HEK293 (cell line): ENCODE measurements around the gene PPY.

ENCODE experiments used
- GLI2 ChIP-seq: fragments of 450-650 bp; formaldehyde crosslinking; IDR thresholded peaks from 2 replicates; pipeline ENCODE4; 2017; ENCODE audit warnings: missing biosample characterization, missing genetic modification characterization, low read depth, borderline replicate concordance
- KLF10 ChIP-seq: fragments of 450-650 bp; IDR thresholded peaks from 2 replicates; pipeline ENCODE4 v1.5.1; 2018; ENCODE audit warnings: missing biosample characterization, mild to moderate bottlenecking, missing genetic modification characterization
- MZF1 ChIP-seq: fragments of 450-650 bp; formaldehyde crosslinking; IDR thresholded peaks from 2 replicates; pipeline ENCODE4 v1.5.1; 2017; ENCODE audit warnings: missing biosample characterization, missing genetic modification characterization, borderline replicate concordance
- PATZ1 ChIP-seq: fragments of 450-650 bp; formaldehyde crosslinking; IDR thresholded peaks from 2 replicates; pipeline ENCODE4 v1.5.1; 2016; ENCODE audit warnings: missing biosample characterization, missing genetic modification characterization
- RBAK ChIP-seq: fragments of 450-650 bp; formaldehyde crosslinking; IDR thresholded peaks from 2 replicates; pipeline ENCODE4 v1.5.1; 2016; ENCODE audit warnings: missing biosample characterization, missing genetic modification characterization
- REPIN1 ChIP-seq: fragments of 450-650 bp; formaldehyde crosslinking; IDR thresholded peaks from 2 replicates; pipeline ENCODE4 v1.5.1; 2017; ENCODE audit warnings: missing biosample characterization, missing genetic modification characterization, low read depth
- ZFP3 ChIP-seq: fragments of 450-650 bp; formaldehyde crosslinking; IDR thresholded peaks from 2 replicates; pipeline ENCODE4 v1.5.1; 2016; ENCODE audit warnings: low read depth, missing biosample characterization, missing genetic modification characterization
- ZNF148 ChIP-seq: fragments of 450-650 bp; formaldehyde crosslinking; IDR thresholded peaks from 2 replicates; pipeline ENCODE4 v1.5.0; 2017; ENCODE audit warnings: missing biosample characterization, missing genetic modification characterization, borderline replicate concordance
- ZNF175 ChIP-seq: fragments of 450-650 bp; formaldehyde crosslinking; IDR thresholded peaks from 2 replicates; pipeline ENCODE4 v1.5.1; 2016; ENCODE audit warnings: missing biosample characterization, missing genetic modification characterization
- ZNF214 ChIP-seq: fragments of 450-650 bp; formaldehyde crosslinking; IDR thresholded peaks from 2 replicates; pipeline ENCODE4 v1.5.1; 2017; ENCODE audit warnings: missing biosample characterization, mild to moderate bottlenecking, missing genetic modification characterization, borderline replicate concordance
- ZNF24 ChIP-seq: fragments of 450-650 bp; formaldehyde crosslinking; IDR thresholded peaks from 2 replicates; pipeline ENCODE4 v1.5.1; 2016; ENCODE audit warnings: missing biosample characterization, missing genetic modification characterization
- ZNF248 ChIP-seq: fragments of 450-650 bp; formaldehyde crosslinking; IDR thresholded peaks from 2 replicates; pipeline ENCODE4 v1.5.1; 2017; ENCODE audit warnings: missing biosample characterization, missing genetic modification characterization
- ZNF398 ChIP-seq: fragments of 450-650 bp; formaldehyde crosslinking; IDR thresholded peaks from 2 replicates; pipeline ENCODE4 v1.5.1; 2017; ENCODE audit warnings: missing biosample characterization, missing genetic modification characterization
- ZNF555 ChIP-seq: fragments of 450-650 bp; formaldehyde crosslinking; conservative IDR thresholded peaks from 2 replicates; pipeline ENCODE4 v1.5.1; 2017; ENCODE audit warnings: missing biosample characterization, mild to moderate bottlenecking, missing genetic modification characterization, inconsistent platforms
- ZNF558 ChIP-seq: fragments of 450-650 bp; formaldehyde crosslinking; IDR thresholded peaks from 2 replicates; pipeline ENCODE4 v1.5.1; 2016; ENCODE audit warnings: missing biosample characterization, missing genetic modification characterization
- ZNF626 ChIP-seq: fragments of 450-650 bp; sonication (Bioruptor Pico); formaldehyde crosslinking; IDR thresholded peaks from 2 replicates; pipeline ENCODE4 v1.5.1; 2018; ENCODE audit warnings: missing biosample characterization, missing genetic modification characterization, inconsistent platforms
- ZNF776 ChIP-seq: fragments of 450-650 bp; formaldehyde crosslinking; IDR thresholded peaks from 2 replicates; pipeline ENCODE4 v1.5.0; 2017; ENCODE audit warnings: missing biosample characterization, missing genetic modification characterization, borderline replicate concordance
- TF ChIP-seq, protein P1 (sequence below): fragments of 450-650 bp; formaldehyde crosslinking; conservative IDR thresholded peaks from 2 replicates; pipeline ENCODE4 v1.5.1; 2016; ENCODE audit warnings: low read depth, missing biosample characterization, missing genetic modification characterization
- TF ChIP-seq, protein P2 (sequence below): fragments of 450-650 bp; formaldehyde crosslinking; IDR thresholded peaks from 2 replicates; pipeline ENCODE4 v1.5.1; 2016; ENCODE audit warnings: missing biosample characterization, missing genetic modification characterization
- TF ChIP-seq, protein P3 (sequence below): fragments of 450-650 bp; formaldehyde crosslinking; IDR thresholded peaks from 2 replicates; pipeline ENCODE4 v1.5.1; 2016; ENCODE audit warnings: missing biosample characterization, missing genetic modification characterization
- TF ChIP-seq, protein P4 (sequence below): fragments of 450-650 bp; formaldehyde crosslinking; IDR thresholded peaks from 2 replicates; pipeline ENCODE4 v1.5.1; 2016; ENCODE audit warnings: missing biosample characterization, missing genetic modification characterization

Gene PPY

GRCh38 chr17:43905985-43906852 is 36.1 kb downstream of the PPY start (continued):
- no peak for TF ChIP-seq MZF1 (tag by site-specific recombination)
- no peak for TF ChIP-seq ZNF175 (tag by site-specific recombination)
- peak; percentile 85 for TF ChIP-seq KLF10 (tag by site-specific recombination)
- no peak for TF ChIP-seq RBAK (tag by site-specific recombination)
- TF ChIP-seq REPIN1 (tag by site-specific recombination) = 0 out of 2 replicates have a peak, but pooled peaks have one; percentile 39
- TF ChIP-seq ZNF558 (tag by site-specific recombination) = no peak
- TF ChIP-seq ZNF398 (tag by site-specific recombination) = peak; percentile 72
- no peak for TF ChIP-seq ZNF776 (tag by site-specific recombination)
- TF ChIP-seq ZFP3 = no peak
- TF ChIP-seq ZNF214 (tag by site-specific recombination) = no peak
- TF ChIP-seq ZNF555 = no peak
- TF ChIP-seq ZNF24 (tag by site-specific recombination) = no peak; the same call in 1 of the 2 replicates
- no peak for TF ChIP-seq PATZ1 (tag by site-specific recombination)
- TF ChIP-seq, protein P1, sequence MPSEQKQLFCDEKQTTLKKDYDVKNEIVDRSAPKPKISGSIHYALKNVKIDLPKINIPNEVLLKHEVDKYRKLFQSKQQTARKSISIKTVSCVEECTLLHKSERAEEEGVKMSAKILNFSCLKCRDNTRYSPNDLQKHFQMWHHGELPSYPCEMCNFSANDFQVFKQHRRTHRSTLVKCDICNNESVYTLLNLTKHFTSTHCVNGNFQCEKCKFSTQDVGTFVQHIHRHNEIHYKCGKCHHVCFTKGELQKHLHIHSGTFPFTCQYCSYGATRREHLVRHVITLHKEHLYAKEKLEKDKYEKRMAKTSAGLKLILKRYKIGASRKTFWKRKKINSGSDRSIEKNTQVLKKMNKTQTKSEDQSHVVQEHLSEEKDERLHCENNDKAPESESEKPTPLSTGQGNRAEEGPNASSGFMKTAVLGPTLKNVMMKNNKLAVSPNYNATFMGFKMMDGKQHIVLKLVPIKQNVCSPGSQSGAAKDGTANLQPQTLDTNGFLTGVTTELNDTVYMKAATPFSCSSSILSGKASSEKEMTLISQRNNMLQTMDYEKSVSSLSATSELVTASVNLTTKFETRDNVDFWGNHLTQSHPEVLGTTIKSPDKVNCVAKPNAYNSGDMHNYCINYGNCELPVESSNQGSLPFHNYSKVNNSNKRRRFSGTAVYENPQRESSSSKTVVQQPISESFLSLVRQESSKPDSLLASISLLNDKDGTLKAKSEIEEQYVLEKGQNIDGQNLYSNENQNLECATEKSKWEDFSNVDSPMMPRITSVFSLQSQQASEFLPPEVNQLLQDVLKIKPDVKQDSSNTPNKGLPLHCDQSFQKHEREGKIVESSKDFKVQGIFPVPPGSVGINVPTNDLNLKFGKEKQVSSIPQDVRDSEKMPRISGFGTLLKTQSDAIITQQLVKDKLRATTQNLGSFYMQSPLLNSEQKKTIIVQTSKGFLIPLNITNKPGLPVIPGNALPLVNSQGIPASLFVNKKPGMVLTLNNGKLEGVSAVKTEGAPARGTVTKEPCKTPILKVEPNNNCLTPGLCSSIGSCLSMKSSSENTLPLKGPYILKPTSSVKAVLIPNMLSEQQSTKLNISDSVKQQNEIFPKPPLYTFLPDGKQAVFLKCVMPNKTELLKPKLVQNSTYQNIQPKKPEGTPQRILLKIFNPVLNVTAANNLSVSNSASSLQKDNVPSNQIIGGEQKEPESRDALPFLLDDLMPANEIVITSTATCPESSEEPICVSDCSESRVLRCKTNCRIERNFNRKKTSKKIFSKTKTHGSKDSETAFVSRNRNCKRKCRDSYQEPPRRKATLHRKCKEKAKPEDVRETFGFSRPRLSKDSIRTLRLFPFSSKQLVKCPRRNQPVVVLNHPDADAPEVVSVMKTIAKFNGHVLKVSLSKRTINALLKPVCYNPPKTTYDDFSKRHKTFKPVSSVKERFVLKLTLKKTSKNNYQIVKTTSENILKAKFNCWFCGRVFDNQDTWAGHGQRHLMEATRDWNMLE (tag by site-specific recombination) = no peak
- no peak for TF ChIP-seq ZNF626 (tag by site-specific recombination)
- TF ChIP-seq, protein P2, sequence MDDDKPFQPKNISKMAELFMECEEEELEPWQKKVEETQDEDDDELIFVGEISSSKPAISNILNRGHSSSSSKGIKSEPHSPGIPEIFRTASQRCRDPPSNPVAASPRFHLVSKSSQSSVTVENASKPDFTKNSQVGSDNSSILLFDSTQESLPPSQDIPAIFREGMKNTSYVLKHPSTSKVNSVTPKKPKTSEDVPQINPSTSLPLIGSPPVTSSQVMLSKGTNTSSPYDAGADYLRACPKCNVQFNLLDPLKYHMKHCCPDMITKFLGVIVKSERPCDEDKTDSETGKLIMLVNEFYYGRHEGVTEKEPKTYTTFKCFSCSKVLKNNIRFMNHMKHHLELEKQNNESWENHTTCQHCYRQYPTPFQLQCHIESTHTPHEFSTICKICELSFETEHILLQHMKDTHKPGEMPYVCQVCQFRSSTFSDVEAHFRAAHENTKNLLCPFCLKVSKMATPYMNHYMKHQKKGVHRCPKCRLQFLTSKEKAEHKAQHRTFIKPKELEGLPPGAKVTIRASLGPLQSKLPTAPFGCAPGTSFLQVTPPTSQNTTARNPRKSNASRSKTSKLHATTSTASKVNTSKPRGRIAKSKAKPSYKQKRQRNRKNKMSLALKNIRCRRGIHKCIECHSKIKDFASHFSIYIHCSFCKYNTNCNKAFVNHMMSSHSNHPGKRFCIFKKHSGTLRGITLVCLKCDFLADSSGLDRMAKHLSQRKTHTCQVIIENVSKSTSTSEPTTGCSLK (tag by site-specific recombination) = no peak
- no peak for TF ChIP-seq ZNF148
- TF ChIP-seq, protein P3, sequence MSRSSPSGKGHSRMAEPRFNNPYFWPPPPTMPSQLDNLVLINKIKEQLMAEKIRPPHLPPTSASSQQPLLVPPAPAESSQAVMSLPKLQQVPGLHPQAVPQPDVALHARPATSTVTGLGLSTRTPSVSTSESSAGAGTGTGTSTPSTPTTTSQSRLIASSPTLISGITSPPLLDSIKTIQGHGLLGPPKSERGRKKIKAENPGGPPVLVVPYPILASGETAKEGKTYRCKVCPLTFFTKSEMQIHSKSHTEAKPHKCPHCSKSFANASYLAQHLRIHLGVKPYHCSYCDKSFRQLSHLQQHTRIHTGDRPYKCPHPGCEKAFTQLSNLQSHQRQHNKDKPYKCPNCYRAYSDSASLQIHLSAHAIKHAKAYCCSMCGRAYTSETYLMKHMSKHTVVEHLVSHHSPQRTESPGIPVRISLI (tag by site-specific recombination) = no peak
- TF ChIP-seq ZNF248 (tag by site-specific recombination) = no peak
- TF ChIP-seq, protein P4, sequence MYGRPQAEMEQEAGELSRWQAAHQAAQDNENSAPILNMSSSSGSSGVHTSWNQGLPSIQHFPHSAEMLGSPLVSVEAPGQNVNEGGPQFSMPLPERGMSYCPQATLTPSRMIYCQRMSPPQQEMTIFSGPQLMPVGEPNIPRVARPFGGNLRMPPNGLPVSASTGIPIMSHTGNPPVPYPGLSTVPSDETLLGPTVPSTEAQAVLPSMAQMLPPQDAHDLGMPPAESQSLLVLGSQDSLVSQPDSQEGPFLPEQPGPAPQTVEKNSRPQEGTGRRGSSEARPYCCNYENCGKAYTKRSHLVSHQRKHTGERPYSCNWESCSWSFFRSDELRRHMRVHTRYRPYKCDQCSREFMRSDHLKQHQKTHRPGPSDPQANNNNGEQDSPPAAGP (tag by site-specific recombination) = peak; percentile 64
- TF ChIP-seq GLI2 (tag by site-specific recombination) = no peak
